Stimulated activated CD8-positive, alpha-beta memory T cell treated with anti-CD3 and anti-CD28 coated beads, Interleukin-7, amount 100 ng/mL, for 1 hour (primary cell): Measurements from ENCODE around the gene SLC9A2.

ENCODE experiments used
- DNase-seq, 2 donors: peaks; one replicate each; pipeline ENCODE4 v3.0.0-alpha.2; 2020; ENCODE audit warnings: low read depth in 2 of 2

The SLC9A2 gene

GRCh38 chr2:102620332-102620731, 979 bp downstream of the SLC9A2 start:
- no peak for DNase-seq

- DNase-seq, result no peak
Measured at GRCh38 chr2:102621630-102622029, 2.3 kb downstream of the SLC9A2 start.

- no peak for DNase-seq
Measured at GRCh38 chr2:102622646-102623045, 3.3 kb downstream of the SLC9A2 start.

- no peak for DNase-seq
Measured at GRCh38 chr2:102630458-102630857, 11.1 kb downstream of the SLC9A2 start.

- DNase-seq, result no peak
Measured at GRCh38 chr2:102632380-102633175, 13.2 kb downstream of the SLC9A2 start.

GRCh38 chr2:102634831-102635241, 15.5 kb downstream of the SLC9A2 start:
- DNase-seq, result no peak

- no peak for DNase-seq
Measured at GRCh38 chr2:102635317-102635716, 16.0 kb downstream of the SLC9A2 start.

- DNase-seq, result no peak
Measured at GRCh38 chr2:102636283-102636907, 17.0 kb downstream of the SLC9A2 start.

- DNase-seq, result no peak
Measured at GRCh38 chr2:102637358-102637757, 18.0 kb downstream of the SLC9A2 start.

GRCh38 chr2:102639429-102639828, 20.1 kb downstream of the SLC9A2 start:
- DNase-seq, result no peak

- no peak for DNase-seq
Measured at GRCh38 chr2:102652126-102652525, 32.8 kb downstream of the SLC9A2 start.

- DNase-seq, result no peak
Measured at GRCh38 chr2:102657770-102658169, 38.4 kb downstream of the SLC9A2 start.

GRCh38 chr2:102660070-102660469, 40.7 kb downstream of the SLC9A2 start:
- DNase-seq, result no peak

- no peak for DNase-seq
Measured at GRCh38 chr2:102660574-102660973, 41.2 kb downstream of the SLC9A2 start.

- no peak for DNase-seq
Measured at GRCh38 chr2:102661846-102662245, 42.5 kb downstream of the SLC9A2 start.

- DNase-seq, result no peak
Measured at GRCh38 chr2:102662833-102663232, 43.5 kb downstream of the SLC9A2 start.

- DNase-seq, result no peak
Measured at GRCh38 chr2:102663381-102663780, 44.0 kb downstream of the SLC9A2 start.

- no peak for DNase-seq
Measured at GRCh38 chr2:102664471-102664909, 45.1 kb downstream of the SLC9A2 start.

- no peak for DNase-seq
Measured at GRCh38 chr2:102667072-102667471, 47.7 kb downstream of the SLC9A2 start.

GRCh38 chr2:102668171-102668570, 48.8 kb downstream of the SLC9A2 start:
- no peak for DNase-seq

GRCh38 chr2:102669401-102669800, 50.0 kb downstream of the SLC9A2 start:
- no peak for DNase-seq

- DNase-seq, result no peak
Measured at GRCh38 chr2:102672107-102672776, 52.9 kb downstream of the SLC9A2 start.

- no peak for DNase-seq
Measured at GRCh38 chr2:102674370-102674769, 55.0 kb downstream of the SLC9A2 start.
